ENCODE results near the gene S100A7A.
"Not testable (repeated sequence)": the region's sequence is repeated elsewhere in the genome, so short reads cannot be mapped to it uniquely, and the experiment has no call there.

The S100A7A gene

DNA sequence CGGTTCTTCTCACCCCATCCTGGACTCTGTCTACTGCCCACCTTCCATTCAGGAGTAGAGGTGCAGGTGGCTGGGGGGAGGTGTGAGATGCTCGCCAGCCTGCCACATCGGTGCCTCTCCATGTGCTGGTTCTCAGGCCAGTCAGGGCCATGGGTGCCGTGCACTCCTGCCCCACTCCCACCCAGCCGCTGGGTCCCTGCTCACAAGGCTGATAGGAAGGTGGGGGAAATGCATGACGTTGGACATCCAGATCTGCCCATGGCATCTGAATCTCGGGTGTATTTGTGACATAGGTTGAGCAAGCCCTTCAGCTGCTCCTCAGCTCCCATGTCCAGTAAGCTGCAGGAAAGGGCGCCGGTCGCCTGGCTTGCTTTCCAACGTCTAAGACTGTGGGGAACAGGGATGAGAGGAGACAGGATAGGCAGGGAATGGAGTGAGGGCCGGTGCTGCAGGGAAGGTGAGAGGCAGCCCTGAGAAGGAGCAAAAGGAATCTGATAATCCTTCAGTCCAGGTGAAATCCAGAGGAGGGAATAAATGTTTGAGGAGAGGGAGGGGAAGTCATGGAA lies 11.8 kb downstream of the S100A7A start:
- DNase-seq: no peak

DNA sequence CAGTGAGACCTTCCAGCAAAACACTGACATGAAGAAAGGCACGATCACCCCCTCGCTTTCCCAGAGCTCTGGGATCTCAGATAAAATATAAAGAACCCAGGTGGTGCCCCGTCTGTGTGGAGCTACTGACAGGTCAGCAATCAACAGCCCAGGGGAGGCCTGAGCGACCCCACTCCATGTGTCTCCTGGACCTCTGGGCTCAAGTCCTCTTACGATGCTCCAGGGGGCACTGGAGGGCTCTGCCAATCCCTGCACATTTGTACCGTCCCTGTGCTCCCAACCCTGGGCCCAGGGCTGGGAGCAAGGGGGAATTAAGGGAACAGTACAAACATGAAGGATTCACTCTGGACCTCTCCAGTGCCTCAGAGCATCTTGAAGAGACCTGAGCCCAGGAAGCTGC lies 12.5 kb downstream of the S100A7A start:
- DNase-seq: no peak

DNA sequence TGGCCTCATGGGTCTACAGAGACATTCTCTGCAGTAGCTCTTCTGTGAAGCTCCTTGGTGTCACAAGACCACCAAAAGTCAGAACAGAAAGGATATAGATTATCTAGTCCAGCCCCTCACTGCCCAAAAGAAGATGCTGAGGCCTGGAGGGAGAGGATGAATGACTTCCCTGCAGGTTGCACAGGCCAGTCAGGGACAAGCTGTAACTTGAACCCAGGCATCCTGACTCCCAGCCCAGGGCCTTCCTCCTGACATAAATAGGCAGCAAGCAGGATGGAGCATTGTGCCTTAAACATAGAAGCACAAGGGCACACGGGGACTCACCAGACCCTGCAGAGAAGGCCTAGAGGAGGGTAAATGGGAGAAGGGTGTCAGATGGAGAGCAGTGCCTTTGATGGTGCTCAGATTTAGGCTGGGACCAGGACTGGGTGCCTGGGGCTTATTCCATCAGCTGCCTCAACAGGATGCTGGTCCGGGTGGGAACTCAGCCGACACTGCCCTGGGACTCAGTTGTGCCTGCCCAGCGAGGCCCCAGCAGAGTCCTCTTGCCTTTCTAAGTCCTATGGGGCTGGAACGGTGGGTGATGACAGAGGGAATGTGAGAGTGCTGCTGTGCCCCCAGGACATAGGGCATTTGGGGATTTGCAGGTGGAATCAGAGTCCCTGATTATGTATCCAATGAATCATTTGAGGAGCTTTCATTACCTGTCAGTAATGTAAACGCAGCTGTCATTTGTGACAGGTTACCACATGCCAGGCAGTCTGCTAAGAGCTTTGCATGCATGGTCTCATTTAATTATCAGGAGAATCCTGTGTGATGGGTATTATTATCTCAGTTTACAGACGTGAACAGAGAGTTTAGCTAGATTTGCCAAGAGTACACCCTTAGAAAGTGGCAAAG lies 13.2 kb downstream of the S100A7A start:
- DNase-seq: no peak

DNA sequence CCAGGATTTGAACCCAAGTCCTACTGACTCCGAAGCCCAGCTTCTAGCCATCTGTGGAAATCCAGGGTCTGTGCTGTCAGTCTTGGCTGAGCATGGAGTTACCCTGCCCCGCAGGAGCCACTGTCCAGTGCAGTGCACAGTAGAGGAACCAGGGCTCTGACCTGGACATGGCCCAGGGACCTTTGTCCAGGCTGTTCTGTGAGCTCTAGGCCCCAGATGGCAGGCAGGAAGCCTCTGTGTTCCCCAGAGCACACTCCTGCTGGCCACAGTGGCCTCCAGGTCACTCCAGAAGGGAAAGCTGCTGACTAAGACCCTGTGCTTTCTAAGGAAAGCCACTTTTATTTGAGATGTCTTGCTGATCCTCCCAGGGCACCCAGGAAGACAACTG lies 13.8 kb downstream of the S100A7A start:
- DNase-seq: no peak

DNA sequence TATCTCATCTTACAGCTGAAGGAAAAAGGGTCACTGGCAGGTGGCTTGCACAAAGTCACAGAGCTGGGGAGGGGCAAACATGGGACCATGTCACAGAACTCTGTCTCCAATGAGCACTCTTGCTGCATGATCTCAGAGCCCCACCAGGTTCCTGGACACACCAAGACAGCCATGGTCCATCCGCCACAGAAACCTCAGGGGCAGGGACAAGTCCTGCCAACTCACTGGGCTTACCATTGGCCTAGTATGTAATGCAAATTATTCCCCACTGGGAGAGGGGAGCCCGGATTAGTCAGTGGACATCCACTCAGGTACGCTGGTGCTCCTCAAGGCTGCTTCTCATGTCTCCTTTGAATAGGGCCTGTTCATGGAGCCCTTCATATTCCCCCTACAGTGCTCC lies 14.2 kb downstream of the S100A7A start:
- no peak for DNase-seq

DNA sequence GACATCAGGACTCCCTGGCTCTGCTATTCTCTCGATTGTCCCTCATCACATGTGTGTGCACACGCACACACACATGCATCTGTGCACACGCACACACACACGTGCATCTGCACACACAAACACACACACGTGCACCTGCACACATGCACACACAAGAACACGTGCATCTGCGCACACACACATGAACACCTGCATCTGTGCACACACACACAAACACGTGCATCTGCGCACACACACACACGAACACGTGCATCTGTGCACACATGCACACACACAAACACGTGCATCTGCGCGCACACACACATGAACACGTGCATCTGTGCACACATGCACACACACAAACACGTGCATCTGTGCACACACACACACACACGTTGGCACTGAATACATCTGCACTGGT lies 14.7 kb downstream of the S100A7A start:
- DNase-seq: no peak

DNA sequence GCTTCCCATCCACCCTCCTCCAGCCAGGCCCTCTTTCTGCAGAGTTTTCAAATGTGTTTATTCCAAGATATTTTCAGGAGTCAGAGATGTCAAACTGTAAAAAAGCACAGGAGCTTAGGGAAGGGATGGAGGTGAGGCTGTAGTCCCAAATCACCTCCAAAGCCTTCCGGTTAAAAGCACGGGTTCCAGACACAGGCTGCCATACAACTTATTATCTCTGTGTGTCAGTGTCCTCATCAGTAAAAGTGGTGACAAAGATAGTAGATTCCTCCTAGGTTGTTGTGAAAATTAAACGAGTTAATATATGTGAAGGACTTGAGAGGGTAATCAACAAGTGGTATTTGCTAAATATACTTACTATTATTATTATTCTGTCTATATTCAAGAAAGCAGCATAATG lies 15.1 kb downstream of the S100A7A start:
- DNase-seq: no peak

DNA sequence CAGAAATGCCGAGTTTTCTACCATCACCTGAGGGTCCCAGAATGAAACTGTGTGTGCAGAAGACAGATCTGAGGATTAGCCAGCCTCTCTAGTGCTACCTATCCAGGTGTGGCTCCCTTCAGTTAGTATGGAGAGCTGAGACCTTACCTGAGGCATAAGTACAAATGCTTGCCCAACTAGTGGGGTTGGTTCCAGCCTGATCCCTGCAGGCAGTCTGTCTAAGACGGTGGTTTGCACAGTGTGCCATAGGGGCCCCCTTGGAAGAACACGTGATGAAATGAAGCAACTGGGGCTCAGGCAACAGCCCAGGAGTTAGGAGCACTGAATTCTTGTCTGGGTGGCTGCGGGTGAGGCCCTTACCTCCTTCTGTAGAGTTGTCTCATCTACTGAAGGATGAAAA lies 15.6 kb downstream of the S100A7A start:
- DNase-seq: no peak

DNA sequence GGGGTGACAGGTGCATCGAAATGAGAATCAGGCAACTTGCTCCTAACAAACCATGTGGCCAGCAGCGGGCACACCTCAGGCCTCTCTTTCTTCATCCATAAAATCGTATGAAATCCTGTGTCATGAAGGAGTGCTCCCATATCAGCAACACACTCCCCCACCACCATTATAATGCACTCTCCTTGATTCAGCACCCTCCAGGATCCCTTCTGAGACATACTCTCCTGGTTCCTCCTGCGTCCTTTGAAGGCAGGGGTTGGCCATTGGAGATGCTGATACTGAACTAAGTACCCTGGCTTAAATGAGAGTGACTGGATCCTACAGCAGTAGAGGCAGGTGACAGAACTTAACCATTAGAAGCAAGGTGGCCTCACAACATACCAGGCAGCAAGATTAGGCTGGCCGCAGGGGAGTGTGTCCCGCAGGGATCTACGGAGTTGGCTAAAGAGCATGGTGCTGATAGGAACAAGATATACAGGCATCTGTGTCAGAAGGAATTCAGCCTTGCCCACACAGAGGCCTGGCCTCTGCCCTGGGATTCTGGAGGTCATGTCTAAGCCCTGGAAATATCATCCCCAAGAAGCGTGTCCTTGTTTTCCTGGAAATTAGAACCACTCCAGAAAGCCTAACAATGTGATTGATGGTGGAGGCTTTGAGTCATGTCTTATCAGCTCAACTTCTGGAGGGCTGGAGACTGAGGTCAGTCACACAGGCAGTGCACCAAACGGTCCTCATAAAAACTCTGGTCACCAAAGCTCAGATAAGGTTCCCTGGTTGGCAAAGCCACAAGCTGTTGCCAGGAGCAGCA lies 16.8 kb downstream of the S100A7A start:
- DNase-seq: no peak

DNA sequence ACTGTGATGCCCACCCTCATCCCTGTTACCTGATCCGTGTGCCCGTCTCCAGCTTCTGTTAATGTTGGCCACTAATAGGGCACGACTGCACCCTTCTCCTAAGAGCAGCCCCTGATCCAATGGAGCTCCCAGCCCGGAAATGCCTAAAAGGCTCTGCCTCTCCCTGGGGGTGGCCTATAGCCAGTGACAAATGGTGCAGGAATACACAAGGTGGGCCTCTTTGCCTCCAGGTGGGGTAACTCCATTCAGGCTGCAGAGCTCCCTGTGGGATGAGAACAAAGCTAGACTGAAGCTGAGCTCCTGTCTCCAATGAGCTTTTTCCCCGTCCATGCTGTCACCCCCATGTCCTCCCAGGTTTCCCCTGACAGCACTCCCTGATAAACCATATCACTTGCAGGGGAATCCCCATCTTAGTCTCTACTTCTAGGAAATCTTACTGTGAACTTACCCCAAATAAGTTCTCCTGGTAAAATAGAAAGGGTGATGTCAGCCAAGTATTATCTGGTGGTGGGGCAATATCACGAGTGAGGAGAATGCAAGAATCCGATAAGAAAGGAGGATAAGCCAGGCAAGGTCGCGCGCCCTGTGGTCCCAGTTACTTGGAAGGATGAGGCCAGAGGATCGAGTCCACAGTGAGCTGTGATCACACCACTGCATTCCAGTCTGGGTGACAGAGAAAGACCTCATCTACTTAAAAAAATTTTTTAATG lies 18.6 kb downstream of the S100A7A start:
- DNase-seq: no peak

- no peak for DNase-seq
Observed at GRCh38 chr1:153437236-153437635, 20.9 kb downstream of the S100A7A start.

DNA sequence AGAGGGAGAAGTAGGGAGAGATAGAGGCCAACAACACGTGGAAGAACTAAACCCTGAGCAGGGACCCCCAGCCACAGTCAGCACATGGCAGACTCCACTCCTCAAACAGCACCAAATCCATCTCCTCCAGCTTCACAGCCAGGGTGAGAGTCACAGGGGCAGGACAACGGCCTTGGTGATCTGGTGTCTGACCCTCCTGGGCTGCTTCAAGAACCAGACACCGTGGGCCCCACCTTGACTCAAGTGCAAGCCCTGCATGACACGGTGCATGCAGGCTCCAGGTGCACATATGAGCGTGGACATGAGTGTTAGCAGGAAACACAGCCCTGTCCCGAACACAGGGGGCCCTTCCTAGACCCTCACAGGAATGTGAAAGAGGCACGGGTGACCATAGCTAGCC lies 22.3 kb downstream of the S100A7A start:
- DNase-seq: no peak

DNA sequence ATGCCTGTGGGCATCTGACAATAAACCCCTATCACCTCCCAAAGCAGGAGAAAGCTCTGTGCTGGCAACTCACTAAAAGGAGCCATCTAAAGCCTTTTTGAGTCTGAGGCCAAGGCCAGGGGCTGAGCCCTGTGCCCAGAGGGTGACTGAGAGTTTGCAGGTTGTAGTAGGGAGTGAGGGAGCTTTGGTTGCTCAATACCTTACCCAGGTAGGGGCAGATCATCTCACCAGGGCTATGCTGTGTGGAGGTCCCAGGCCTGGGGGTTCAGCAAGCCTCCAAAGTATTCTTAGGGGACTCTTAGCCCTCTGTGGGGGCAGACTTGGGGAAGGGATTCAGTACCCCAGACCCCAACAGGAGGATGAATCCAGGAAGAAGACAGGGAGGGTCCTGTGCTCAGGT lies 23.0 kb downstream of the S100A7A start:
- DNase-seq: no peak

- DNase-seq: peak; percentile 67
Observed at GRCh38 chr1:153441238-153441755, 25.0 kb downstream of the S100A7A start.

GRCh38 chr1:153443486-153443885 lies 27.2 kb downstream of the S100A7A start:
- DNase-seq: no peak

GRCh38 chr1:153444078-153444477 lies 27.8 kb downstream of the S100A7A start:
- no peak for DNase-seq

DNA sequence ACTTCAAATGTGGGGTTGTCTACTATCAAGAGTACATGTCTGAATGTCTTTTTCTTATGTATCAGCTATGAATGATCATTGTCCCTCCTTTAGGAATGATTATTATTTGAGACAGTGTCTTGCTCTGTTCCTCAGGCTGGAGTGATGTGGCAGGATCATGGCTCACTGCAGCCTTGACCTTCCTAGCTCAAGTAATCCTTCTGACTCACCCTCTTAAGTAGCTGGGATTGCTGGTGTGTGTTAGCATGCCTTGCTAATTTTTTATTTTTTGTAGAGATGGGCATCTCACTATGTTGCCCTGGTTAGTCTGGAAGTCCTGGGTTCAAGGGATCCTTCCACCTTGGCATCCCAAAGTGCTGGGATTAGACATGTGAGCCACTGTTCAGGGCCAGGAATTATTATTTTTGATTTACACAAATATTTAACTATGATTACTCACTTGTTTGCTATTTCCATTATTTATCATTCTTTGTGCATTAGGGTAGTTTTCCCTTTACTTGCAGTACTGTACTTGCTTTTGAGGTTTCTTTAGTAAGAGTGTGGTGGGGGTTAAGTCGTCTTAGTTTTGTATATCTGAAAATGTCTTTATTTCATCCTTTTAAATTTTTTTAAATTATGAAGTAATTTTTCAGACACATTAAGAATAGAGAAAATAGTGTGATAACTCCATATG lies 31.3 kb downstream of the S100A7A start:
- no peak for DNase-seq

DNA sequence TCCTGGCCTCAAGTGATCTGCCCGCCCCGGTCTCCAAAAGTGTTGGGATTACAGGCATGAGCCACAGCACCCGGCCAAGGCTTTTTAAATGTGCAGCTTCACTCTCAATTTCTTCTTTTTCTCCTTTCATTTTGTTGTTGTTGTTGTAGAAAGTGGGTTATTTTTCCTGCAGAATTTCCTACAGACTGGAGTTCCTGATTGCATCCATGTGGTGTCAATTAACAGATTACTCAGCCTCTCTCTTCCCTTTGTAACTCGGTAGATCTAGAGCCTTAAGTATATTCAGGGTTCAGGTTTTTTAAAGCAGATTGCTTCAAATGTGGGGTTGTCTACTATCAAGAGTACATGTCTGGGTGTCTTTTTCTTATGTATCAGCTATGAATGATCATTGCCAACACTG lies 32.5 kb downstream of the S100A7A start:
- DNase-seq: not testable (repeated sequence)

DNA sequence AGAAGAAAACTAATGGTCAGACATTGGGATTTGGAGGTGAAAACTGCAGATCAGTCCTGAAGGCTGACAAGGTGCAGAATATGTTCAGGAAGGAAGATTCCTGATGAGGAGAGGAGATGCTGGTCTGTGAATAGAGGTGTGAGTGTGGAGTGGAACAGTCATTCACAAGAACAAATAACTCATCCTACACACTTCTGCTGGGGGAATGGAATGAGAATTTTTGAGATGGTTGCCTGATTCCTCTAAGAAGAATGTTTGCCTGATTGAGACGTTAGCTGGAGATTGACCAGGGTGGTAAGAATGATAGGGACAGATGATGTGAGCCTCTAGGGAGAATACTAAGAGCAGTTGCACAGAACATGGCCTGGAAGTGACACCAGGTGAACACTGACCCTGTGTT lies 40.1 kb downstream of the S100A7A start:
- no peak for DNase-seq

- no peak for DNase-seq
Observed at GRCh38 chr1:153459655-153460054, 43.3 kb downstream of the S100A7A start.

- DNase-seq: no peak
Observed at GRCh38 chr1:153460551-153460950, 44.2 kb downstream of the S100A7A start, which contains the start of gene S100A7. Gene S100A7, minus strand, starts transcription at chr1:153460651. Its CDS starts 1,638 bp downstream, at chr1:153459013.

DNA sequence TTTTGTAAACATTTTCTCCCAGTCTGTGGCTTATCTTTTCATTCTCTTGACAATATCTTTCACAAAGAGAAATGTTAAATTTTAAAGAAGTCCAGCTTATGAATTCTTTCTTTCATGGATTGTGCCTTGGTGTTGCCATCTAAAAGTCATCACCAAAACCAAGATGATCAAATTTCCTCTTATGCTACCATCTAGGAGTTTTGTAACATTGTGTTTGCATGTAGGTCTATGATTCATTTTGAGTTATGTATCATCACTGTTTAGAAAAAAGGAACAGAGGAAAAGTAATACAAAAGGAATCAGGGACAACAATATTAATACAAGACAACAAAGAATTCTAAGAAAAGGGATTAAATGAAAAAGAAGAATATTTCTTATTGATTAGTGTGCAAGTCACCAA lies 46.4 kb downstream of the S100A7A start:
- not testable (repeated sequence) for DNase-seq

All from NCI-H2107 (cell line).